Neutrophil (primary cell): ENCODE results near the gene OFD1.

Experiments
- H3K27ac ChIP-seq: fragments of 200-600 bp; sonication (generic); 2 replicates; pipeline ENCODE4 v1.5.1; 2016; ENCODE audit warnings: mild to moderate bottlenecking, moderate library complexity
- H3K27me3 ChIP-seq: fragments of 200-600 bp; sonication (generic); 2 replicates; pipeline ENCODE4 v1.6.0; 2016; ENCODE audit warnings: mild to moderate bottlenecking
- H3K36me3 ChIP-seq: fragments of 200-600 bp; sonication (generic); 2 replicates; pipeline ENCODE4 v1.5.1; 2017
- H3K4me1 ChIP-seq, 2 experiments: fragments of 200-600 bp in 1 of 2; sonication (generic) in 1 of 2; 1 replicate in 1 of 2; 2 replicates in 1 of 2; pipeline versions ENCODE4 v1.5.1 to v1.6.1; 2013 to 2016; ENCODE audit warnings: low read depth in 1 of 2, low read length in 1 of 2, mild to moderate bottlenecking in 1 of 2, moderate library complexity in 1 of 2; ENCODE audit not compliant: control insufficient read depth in 1 of 2, insufficient read depth in 1 of 2
- H3K4me3 ChIP-seq, 2 experiments: fragments of 200-600 bp in 1 of 2; sonication (generic) in 1 of 2; 1 replicate in 1 of 2; 2 replicates in 1 of 2; pipeline ENCODE4 v1.5.1; 2013 to 2016; ENCODE audit warnings: low read depth in 1 of 2, low read length in 1 of 2, mild to moderate bottlenecking in 1 of 2, moderate library complexity in 1 of 2
- H3K9me3 ChIP-seq: fragments of 200-600 bp; sonication (generic); 2 replicates; pipeline ENCODE4 v1.5.1; 2016
- TF ChIP-seq, protein P1 (sequence below): fragments of 200-600 bp; sonication (generic); IDR thresholded peaks from 2 replicates; pipeline ENCODE4 v1.5.1; 2016; ENCODE audit warnings: antibody characterized with exemption

The OFD1 gene

GRCh38 chrX:13703135-13703534 is 31.4 kb upstream of the OFD1 start:
- H3K27me3 ChIP-seq, result no peaks in the 10 kb centered on the region
- TF ChIP-seq, protein P1, sequence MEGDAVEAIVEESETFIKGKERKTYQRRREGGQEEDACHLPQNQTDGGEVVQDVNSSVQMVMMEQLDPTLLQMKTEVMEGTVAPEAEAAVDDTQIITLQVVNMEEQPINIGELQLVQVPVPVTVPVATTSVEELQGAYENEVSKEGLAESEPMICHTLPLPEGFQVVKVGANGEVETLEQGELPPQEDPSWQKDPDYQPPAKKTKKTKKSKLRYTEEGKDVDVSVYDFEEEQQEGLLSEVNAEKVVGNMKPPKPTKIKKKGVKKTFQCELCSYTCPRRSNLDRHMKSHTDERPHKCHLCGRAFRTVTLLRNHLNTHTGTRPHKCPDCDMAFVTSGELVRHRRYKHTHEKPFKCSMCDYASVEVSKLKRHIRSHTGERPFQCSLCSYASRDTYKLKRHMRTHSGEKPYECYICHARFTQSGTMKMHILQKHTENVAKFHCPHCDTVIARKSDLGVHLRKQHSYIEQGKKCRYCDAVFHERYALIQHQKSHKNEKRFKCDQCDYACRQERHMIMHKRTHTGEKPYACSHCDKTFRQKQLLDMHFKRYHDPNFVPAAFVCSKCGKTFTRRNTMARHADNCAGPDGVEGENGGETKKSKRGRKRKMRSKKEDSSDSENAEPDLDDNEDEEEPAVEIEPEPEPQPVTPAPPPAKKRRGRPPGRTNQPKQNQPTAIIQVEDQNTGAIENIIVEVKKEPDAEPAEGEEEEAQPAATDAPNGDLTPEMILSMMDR, result no peak
- no peaks in the 10 kb centered on the region for H3K36me3 ChIP-seq
- H3K27ac ChIP-seq, result peak overlapping the region; percentile 20
- H3K9me3 ChIP-seq, result no peaks in the 10 kb centered on the region
- H3K4me3 ChIP-seq, result no peak overlapping the region
- peaks cover 0 to 23% of the 10 kb centered on the region in 2 experiments for H3K4me1 ChIP-seq

DNA sequence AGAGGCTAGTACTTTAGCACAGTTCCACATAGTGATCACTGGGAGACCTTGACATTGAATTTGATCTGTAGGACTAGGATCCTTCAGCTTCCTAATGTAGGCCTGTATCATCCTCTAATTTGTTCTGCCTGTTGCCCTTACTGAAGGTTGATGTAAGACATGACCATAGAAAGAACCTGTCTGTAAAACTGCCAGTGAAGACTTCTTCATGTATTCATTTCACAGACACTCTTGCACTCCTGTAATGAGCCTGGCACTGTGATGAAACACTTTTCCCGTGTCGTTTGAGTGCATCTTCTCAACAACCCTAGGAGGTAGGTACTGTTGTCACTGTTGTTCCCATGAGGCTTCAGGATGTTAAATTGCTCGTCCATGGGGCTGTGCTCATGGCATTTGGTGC is 31.0 kb upstream of the OFD1 start:
- Histone ChIP-seq H3K36me3 (no peaks in the 10 kb centered on the region), H3K4me1 (peaks cover 0 to 19% of the 10 kb centered on the region in 2 experiments), H3K27ac (peak overlapping the region; percentile 20), H3K4me3 (no peak overlapping the region), H3K27me3 (no peaks in the 10 kb centered on the region), H3K9me3 (no peaks in the 10 kb centered on the region)
- TF ChIP-seq, protein P1, result no peak

DNA sequence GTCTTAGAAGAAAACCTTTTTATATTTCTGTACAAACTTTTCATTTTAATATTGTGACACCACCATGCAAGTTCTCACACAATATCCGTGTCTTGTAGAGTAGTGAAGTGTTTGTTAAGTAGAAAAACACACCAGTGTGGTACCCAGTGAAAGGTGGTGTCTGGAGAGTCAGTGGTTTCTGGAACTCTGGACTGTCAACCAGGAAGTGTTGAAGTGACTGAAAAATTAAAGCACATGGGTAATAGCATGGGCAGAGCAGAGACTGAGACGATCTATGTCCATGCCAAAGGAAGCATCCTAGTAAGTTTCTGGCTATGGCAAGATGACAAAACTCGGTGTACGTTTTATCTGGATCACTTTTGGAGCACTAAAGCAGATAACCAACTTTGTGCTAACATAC is 23.4 kb upstream of the OFD1 start:
- no peaks in the 10 kb centered on the region for H3K27me3 ChIP-seq
- no peak overlapping the region for H3K27ac ChIP-seq
- no peaks in the 10 kb centered on the region for H3K4me1 ChIP-seq
- no peaks in the 10 kb centered on the region for H3K9me3 ChIP-seq
- TF ChIP-seq, protein P1, result no peak
- H3K4me3 ChIP-seq, result no peak overlapping the region
- H3K36me3 ChIP-seq, result peaks cover 17% of the 10 kb centered on the region

DNA sequence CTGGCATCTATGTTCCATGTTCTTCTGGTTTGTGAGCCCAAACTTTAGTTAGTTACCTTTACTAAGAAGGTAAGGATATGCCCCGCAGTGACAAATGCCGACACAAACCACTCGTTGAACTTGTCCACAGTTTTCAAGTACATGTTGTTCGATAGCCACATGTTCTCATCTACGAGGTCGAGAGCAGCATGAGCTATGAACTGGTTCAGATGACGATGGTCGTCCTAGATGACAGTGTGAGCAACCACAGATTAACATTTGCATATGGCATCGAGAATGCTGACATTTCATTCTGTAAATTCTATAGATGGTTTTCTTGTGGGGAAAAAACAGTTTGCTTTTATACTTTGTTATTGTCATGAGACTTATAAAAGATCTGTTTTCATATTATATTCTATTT is 18.1 kb upstream of the OFD1 start:
- H3K27me3 ChIP-seq, result no peaks in the 10 kb centered on the region
- H3K4me3 ChIP-seq, result no peak overlapping the region
- TF ChIP-seq, protein P1, result no peak
- H3K27ac ChIP-seq, result no peak overlapping the region
- H3K4me1 ChIP-seq, result no peaks in the 10 kb centered on the region
- no peaks in the 10 kb centered on the region for H3K9me3 ChIP-seq
- peaks cover 25% of the 10 kb centered on the region for H3K36me3 ChIP-seq

GRCh38 chrX:13716905-13717304 is 17.6 kb upstream of the OFD1 start:
- peaks cover 20% of the 10 kb centered on the region for H3K36me3 ChIP-seq
- no peaks in the 10 kb centered on the region for H3K9me3 ChIP-seq
- H3K27me3 ChIP-seq, result no peaks in the 10 kb centered on the region
- no peak overlapping the region for H3K27ac ChIP-seq
- no peaks in the 10 kb centered on the region for H3K4me1 ChIP-seq
- TF ChIP-seq, protein P1, result no peak
- H3K4me3 ChIP-seq, result no peak overlapping the region
